CD1c-positive myeloid dendritic cell (primary cell): ENCODE measurements around the gene ACLY.
"Not testable (repeated sequence)": the region's sequence is repeated elsewhere in the genome, so short reads cannot be mapped to it uniquely, and the experiment has no call there.

ENCODE experiments used
- DNase-seq: peaks from one replicate; pipeline ENCODE4 v3.0.0-alpha.2; 2016; ENCODE audit errors: extremely low spot score

Gene ACLY

GRCh38 chr17:41873559-41874292, 45.0 kb downstream of the ACLY start:
- DNase-seq = no peak

GRCh38 chr17:41871789-41872188, 47.0 kb downstream of the ACLY start:
- no peak for DNase-seq

GRCh38 chr17:41870627-41871026, 48.1 kb downstream of the ACLY start:
- DNase-seq = no peak

GRCh38 chr17:41870097-41870496, 48.7 kb downstream of the ACLY start:
- DNase-seq = no peak

GRCh38 chr17:41869426-41869825, 49.3 kb downstream of the ACLY start:
- no peak for DNase-seq

- no peak for DNase-seq
These were observed 50.2 kb downstream of the ACLY start for GRCh38 chr17:41868568-41868967.

- DNase-seq = no peak
These were observed 53.2 kb downstream of the ACLY start for GRCh38 chr17:41865596-41865893.

GRCh38 chr17:41864836-41865595, 53.7 kb downstream of the ACLY start, which contains the start of gene KLHL11:
Gene KLHL11 (minus strand): TSS chr17:41865423. CDS start chr17:41865370, 53 bp downstream.
- DNase-seq = peak; percentile 94

GRCh38 chr17:41864498-41864835, 54.3 kb downstream of the ACLY start:
- DNase-seq = no peak

- peak; percentile 30 for DNase-seq
These were observed 55.5 kb downstream of the ACLY start for GRCh38 chr17:41863074-41863848.

GRCh38 chr17:41860254-41860931, 58.4 kb downstream of the ACLY start:
- no peak for DNase-seq

- not testable (repeated sequence) for DNase-seq
These were observed 67.4 kb downstream of the ACLY start for GRCh38 chr17:41851382-41851781.

- DNase-seq = no peak
These were observed 69.3 kb downstream of the ACLY start for GRCh38 chr17:41849251-41849990.

- DNase-seq = no peak
These were observed 70.0 kb downstream of the ACLY start for GRCh38 chr17:41848788-41849187.

GRCh38 chr17:41844971-41845370, 73.8 kb downstream of the ACLY start:
- no peak for DNase-seq

- DNase-seq = not testable (repeated sequence)
These were observed 78.0 kb downstream of the ACLY start for GRCh38 chr17:41840781-41841180.

GRCh38 chr17:41839448-41839847, 79.3 kb downstream of the ACLY start:
- not testable (repeated sequence) for DNase-seq

- no peak for DNase-seq
These were observed 80.8 kb downstream of the ACLY start, which contains the start of gene KLHL10 for GRCh38 chr17:41837761-41838538. Gene KLHL10 (plus strand): TSS chr17:41837825. CDS start chr17:41837933, 108 bp downstream.

GRCh38 chr17:41836550-41837196, 82.1 kb downstream of the ACLY start:
- no peak for DNase-seq
